PC-3 (cell line): ENCODE measurements around the gene CNPY1. TPM values are rescaled to one million over a fixed set of nuclear protein-coding genes. Genes with fewer than 3 reads are reported as not detected.

Source experiments
- ATAC-seq: fragments of 200-7000 bp; cut with Tn5 transposase; 2 replicates; pipeline ENCODE4 v1.9.1; 2020; ENCODE audit warnings: mild to moderate bottlenecking, moderate library complexity
- BruUV-seq: library from RNA; stranded (reverse); fragments of 400-500 nt; replicated peaks from 2 replicates; lab custom pipeline; 2021; lab: Mats Ljungman, UMichigan
- CTCF ChIA-PET: fragments of 300-600 bp; sonication (Branson Sonifier 250); formaldehyde crosslinking; loops from one replicate; lab custom pipeline; 2022; ENCODE audit warnings: antibody characterized with exemption; lab: Charles Lee
- POLR2A ChIA-PET: fragments of 300-600 bp; sonication (Branson Sonifier 250); formaldehyde crosslinking; loops from one replicate; lab custom pipeline; 2022; ENCODE audit warnings: antibody characterized with exemption; ENCODE audit not compliant: unreplicated experiment; lab: Charles Lee
- DNase-seq: peaks from one replicate; pipeline ENCODE4 v3.0.0-alpha.2; 2015
- H2AFZ ChIP-seq: fragments of 300-600 bp; sonication (generic); 2 replicates; pipeline ENCODE4 v1.6.0; 2016; ENCODE audit warnings: antibody characterized with exemption, low read length
- H3F3A ChIP-seq: fragments of 300-600 bp; sonication (generic); one replicate; pipeline ENCODE4 v1.6.0; 2017; ENCODE audit warnings: antibody characterized with exemption, low read length, control low read depth, mild to moderate bottlenecking; ENCODE audit not compliant: unreplicated experiment
- H3K27ac ChIP-seq: fragments of 300-600 bp; sonication (generic); 2 replicates; pipeline ENCODE4 v1.5.1; 2016; ENCODE audit warnings: mild to moderate bottlenecking, low read length
- H3K27me3 ChIP-seq: fragments of 300-600 bp; sonication (generic); 2 replicates; pipeline ENCODE4 v1.6.1; 2016; ENCODE audit warnings: low read length, mixed read lengths
- H3K36me3 ChIP-seq: fragments of 300-600 bp; sonication (generic); 2 replicates; pipeline ENCODE4 v1.6.1; 2016; ENCODE audit warnings: low read depth, mixed run types, low read length, mixed read lengths
- H3K4me1 ChIP-seq: fragments of 300-600 bp; sonication (generic); 2 replicates; pipeline ENCODE4 v1.5.1; 2016; ENCODE audit warnings: low read length; ENCODE audit not compliant: insufficient read depth
- H3K4me2 ChIP-seq: fragments of 300-600 bp; sonication (generic); 2 replicates; pipeline ENCODE4 v1.6.0; 2016; ENCODE audit warnings: low read length
- H3K4me3 ChIP-seq: fragments of 300-600 bp; sonication (generic); 2 replicates; pipeline ENCODE4 v1.5.1; 2016; ENCODE audit warnings: mild to moderate bottlenecking, low read length, mixed read lengths
- H3K79me2 ChIP-seq: fragments of 300-600 bp; sonication (generic); 2 replicates; pipeline ENCODE4 v1.6.1; 2017; ENCODE audit warnings: low read length, mixed read lengths
- H3K9ac ChIP-seq: fragments of 300-600 bp; sonication (generic); 2 replicates; pipeline ENCODE4 v1.6.0; 2016; ENCODE audit warnings: mild to moderate bottlenecking, low read length
- H3K9me2 ChIP-seq: fragments of 300-600 bp; sonication (generic); replicated peaks from 2 replicates; pipeline ENCODE4 v1.6.1; 2016; ENCODE audit warnings: mixed run types, low read length, mixed read lengths
- H3K9me3 ChIP-seq: fragments of 300-600 bp; sonication (generic); 2 replicates; pipeline ENCODE4 v1.6.1; 2016; ENCODE audit warnings: low read length, mixed read lengths
- H4K20me1 ChIP-seq: fragments of 300-600 bp; sonication (generic); 2 replicates; pipeline ENCODE4 v1.6.1; 2016; ENCODE audit warnings: low read length, mixed read lengths
- CTCF ChIP-seq: fragments of 300-600 bp; sonication (generic); conservative IDR thresholded peaks from 2 replicates; pipeline ENCODE4 v1.5.1; 2017; ENCODE audit warnings: antibody characterized with exemption, low read depth, mild to moderate bottlenecking, low read length
- EZH2 ChIP-seq: fragments of 300-600 bp; sonication (generic); IDR thresholded peaks from one replicate; pipeline ENCODE4 v1.6.1; 2017; ENCODE audit warnings: antibody characterized with exemption, mild to moderate bottlenecking, low read length; ENCODE audit not compliant: unreplicated experiment
- EZH2phosphoT487 ChIP-seq: fragments of 300-600 bp; sonication (generic); IDR thresholded peaks from 2 replicates; pipeline ENCODE4 v1.6.1; 2018; ENCODE audit warnings: mild to moderate bottlenecking, antibody characterized with exemption, low read length, borderline replicate concordance
- intact Hi-C: fragments of 100-400 bp; cut with micrococcal nuclease; formaldehyde crosslinking; loops from 2 replicates; pipeline ENCODE4 v1.9.0; 2023
- total RNA-seq: library from RNA; depleted of rRNA; stranded (reverse); fragments of >200 nt; gene quantifications from 2 replicates; pipeline ENCODE4 v1.2.3, GENCODE V29; 2014

The CNPY1 gene
- total RNA-seq, 1 experiment from 2014 or later, result not detected

GRCh38 chr7:155464183-155464582 lies 82.2 kb downstream of the CNPY1 start:
- Histone ChIP-seq H3K36me3 (no peaks in the 10 kb centered on the region), H3K27me3 (peaks cover 7% of the 10 kb centered on the region), H2AFZ (no peak overlapping the region), H3K27ac (no peak overlapping the region), H3K79me2 (no peaks in the 10 kb centered on the region), H3K4me2 (no peak overlapping the region), H3K9me3 (no peaks in the 10 kb centered on the region), H3F3A (no peaks in the 10 kb centered on the region), H3K9me2 (no peaks in the 10 kb centered on the region), H3K4me3 (no peak overlapping the region), H4K20me1 (no peaks in the 10 kb centered on the region), H3K4me1 (no peaks in the 10 kb centered on the region), H3K9ac (no peak overlapping the region)
- no peak for DNase-seq
- ATAC-seq, result no peak
- TF ChIP-seq EZH2 (no peak), CTCF (no peak), EZH2phosphoT487 (no peak)
- intact Hi-C loops, result no loop called here
- CTCF ChIA-PET, result no interaction called here
- POLR2A ChIA-PET, result no interaction called here
- no TSS peak for BruUV-seq

GRCh38 chr7:155463114-155463811 lies 83.1 kb downstream of the CNPY1 start:
- POLR2A ChIA-PET, result no interaction called here
- H3K36me3 ChIP-seq, result no peaks in the 10 kb centered on the region
- H3K9me2 ChIP-seq, result no peaks in the 10 kb centered on the region
- H3K9ac ChIP-seq, result no peak overlapping the region
- intact Hi-C loops, result no loop called here
- TF ChIP-seq EZH2phosphoT487, result no peak
- TF ChIP-seq CTCF, result no peak
- no peak for TF ChIP-seq EZH2
- H3K4me3 ChIP-seq, result no peak overlapping the region
- no peak overlapping the region for H2AFZ ChIP-seq
- no TSS peak for BruUV-seq
- ATAC-seq (no peak), DNase-seq (no peak)
- no peaks in the 10 kb centered on the region for H4K20me1 ChIP-seq
- H3K4me1 ChIP-seq, result no peaks in the 10 kb centered on the region
- H3K79me2 ChIP-seq, result no peaks in the 10 kb centered on the region
- H3F3A ChIP-seq, result no peaks in the 10 kb centered on the region
- H3K27me3 ChIP-seq, result peaks cover under 1% of the 10 kb centered on the region; the same call in 1 of the 2 replicates
- H3K27ac ChIP-seq, result no peak overlapping the region
- H3K9me3 ChIP-seq, result no peaks in the 10 kb centered on the region
- CTCF ChIA-PET, result interaction anchor here (0.7 kb wide), 1 partner anchor 123 kb away, joined by 3 read pairs; no protein-coding TSS in a partner anchor
- H3K4me2 ChIP-seq, result no peak overlapping the region

GRCh38 chr7:155462163-155462735 lies 84.1 kb downstream of the CNPY1 start:
- no peaks in the 10 kb centered on the region for H3K9me2 ChIP-seq
- no TSS peak for BruUV-seq

More at GRCh38 chr7:155462163-155462735, 84.1 kb downstream of the CNPY1 start:
- no peak overlapping the region for H3K4me2 ChIP-seq
- no peak overlapping the region for H3K9ac ChIP-seq
- DNase-seq, result no peak
- POLR2A ChIA-PET, result no interaction called here
- H3K9me3 ChIP-seq, result no peaks in the 10 kb centered on the region
- no peak overlapping the region for H3K4me3 ChIP-seq
- CTCF ChIA-PET, result interaction anchor here (0.7 kb wide), 1 partner anchor 124 kb away, joined by 3 read pairs; no protein-coding TSS in a partner anchor
- no peaks in the 10 kb centered on the region for H3F3A ChIP-seq
- TF ChIP-seq CTCF (no peak), EZH2 (no peak), EZH2phosphoT487 (no peak)
- ATAC-seq, result no peak
- no peaks in the 10 kb centered on the region; the same call in 1 of the 2 replicates for H3K4me1 ChIP-seq
- no peaks in the 10 kb centered on the region for H3K27me3 ChIP-seq
- no peaks in the 10 kb centered on the region for H3K36me3 ChIP-seq
- no peak overlapping the region for H3K27ac ChIP-seq
- H4K20me1 ChIP-seq, result no peaks in the 10 kb centered on the region
- no peak overlapping the region for H2AFZ ChIP-seq
- H3K79me2 ChIP-seq, result no peaks in the 10 kb centered on the region
- intact Hi-C loops, result no loop called here
